ENCODE results near the gene DLST. TPM values are rescaled to one million over a fixed set of nuclear protein-coding genes. Genes with fewer than 3 reads are reported as not detected.

The DLST gene
- total RNA-seq, 1 donor from 2014 or later = 101 TPM

DNA sequence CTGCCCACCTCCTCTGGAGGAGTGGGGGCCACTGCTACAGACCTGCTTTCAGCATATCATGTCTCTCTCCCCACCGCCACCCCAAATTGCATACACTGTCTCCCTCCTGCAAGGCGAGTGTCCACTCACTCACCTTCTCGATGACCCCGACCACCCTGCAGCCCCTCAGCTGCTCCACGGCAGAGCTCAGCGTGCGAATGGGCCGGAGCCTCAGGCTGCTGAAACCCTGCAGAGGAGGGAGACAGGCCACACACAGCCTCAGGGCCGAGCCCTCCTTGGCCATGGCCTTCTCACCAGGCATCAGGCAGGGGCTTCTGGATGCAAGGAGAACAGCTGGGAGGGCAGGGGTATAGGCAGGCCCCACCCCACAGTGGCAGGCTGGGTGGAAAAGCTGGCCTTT lies 36.7 kb downstream of the DLST start:
- H3K27ac Mint-ChIP-seq (ENCODE audit: unreplicated experiment) = no peak overlapping the region
- no peaks in the 10 kb centered on the region for H3K36me3 Mint-ChIP-seq (ENCODE audit: unreplicated experiment)
- no peaks in the 10 kb centered on the region for H3K27me3 Mint-ChIP-seq (ENCODE audit: unreplicated experiment)

DNA sequence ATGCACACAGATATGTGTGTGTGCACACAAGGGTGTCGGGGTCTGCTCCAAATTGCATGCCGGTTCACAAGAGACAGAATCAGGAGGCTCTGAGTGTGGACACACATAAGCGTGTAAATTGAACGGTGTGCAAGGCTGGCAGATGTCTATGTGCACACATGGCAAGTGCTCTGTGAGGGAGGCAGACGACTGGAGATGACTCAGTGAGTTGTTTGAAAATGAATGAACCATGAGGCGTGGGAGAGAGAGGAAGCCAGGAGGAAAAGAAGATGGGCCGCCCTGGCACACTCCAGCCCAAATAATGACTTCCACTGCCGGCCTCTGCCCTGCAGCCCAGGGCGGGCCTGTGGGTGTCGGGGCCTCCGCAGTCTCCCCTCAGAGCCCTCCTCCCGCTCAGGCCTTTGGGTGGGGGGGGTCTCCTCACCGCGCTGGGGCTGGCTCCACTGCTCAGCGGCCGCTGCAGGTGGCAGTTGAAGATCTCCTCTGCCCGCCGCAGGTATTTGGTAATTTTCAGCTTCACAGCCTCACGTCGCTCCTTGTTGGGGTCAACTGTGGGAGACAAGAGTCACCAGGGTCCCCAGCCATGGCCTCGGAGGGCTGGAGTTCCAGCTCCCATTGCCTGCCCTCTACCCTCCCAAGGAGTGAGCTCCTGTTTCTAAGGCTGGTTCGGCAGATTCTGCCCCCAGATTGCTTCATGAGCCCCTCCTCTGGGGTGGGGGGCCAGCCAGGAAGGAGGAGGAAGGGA lies 37.9 kb downstream of the DLST start:
- TF ChIP-seq, protein P1, sequence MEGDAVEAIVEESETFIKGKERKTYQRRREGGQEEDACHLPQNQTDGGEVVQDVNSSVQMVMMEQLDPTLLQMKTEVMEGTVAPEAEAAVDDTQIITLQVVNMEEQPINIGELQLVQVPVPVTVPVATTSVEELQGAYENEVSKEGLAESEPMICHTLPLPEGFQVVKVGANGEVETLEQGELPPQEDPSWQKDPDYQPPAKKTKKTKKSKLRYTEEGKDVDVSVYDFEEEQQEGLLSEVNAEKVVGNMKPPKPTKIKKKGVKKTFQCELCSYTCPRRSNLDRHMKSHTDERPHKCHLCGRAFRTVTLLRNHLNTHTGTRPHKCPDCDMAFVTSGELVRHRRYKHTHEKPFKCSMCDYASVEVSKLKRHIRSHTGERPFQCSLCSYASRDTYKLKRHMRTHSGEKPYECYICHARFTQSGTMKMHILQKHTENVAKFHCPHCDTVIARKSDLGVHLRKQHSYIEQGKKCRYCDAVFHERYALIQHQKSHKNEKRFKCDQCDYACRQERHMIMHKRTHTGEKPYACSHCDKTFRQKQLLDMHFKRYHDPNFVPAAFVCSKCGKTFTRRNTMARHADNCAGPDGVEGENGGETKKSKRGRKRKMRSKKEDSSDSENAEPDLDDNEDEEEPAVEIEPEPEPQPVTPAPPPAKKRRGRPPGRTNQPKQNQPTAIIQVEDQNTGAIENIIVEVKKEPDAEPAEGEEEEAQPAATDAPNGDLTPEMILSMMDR (IDR thresholded peaks at IDR 0.05) = no peak
- Mint-ChIP-seq H3K4me1 (ENCODE audit: unreplicated experiment) (peaks cover 11% of the 10 kb centered on the region), H3K36me3 (ENCODE audit: unreplicated experiment) (no peaks in the 10 kb centered on the region), H3K9me3 (ENCODE audit: unreplicated experiment) (no peaks in the 10 kb centered on the region), H3K4me3 (ENCODE audit: unreplicated experiment) (no peak overlapping the region), H3K27ac (ENCODE audit: unreplicated experiment) (no peak overlapping the region), H3K27me3 (ENCODE audit: unreplicated experiment) (no peaks in the 10 kb centered on the region)
- DNase-seq (ENCODE audit: extremely low spot score, unreplicated experiment) = no peak

More for the DNA sequence above, 36.7 kb downstream of the DLST start:
- no peak for DNase-seq (ENCODE audit: extremely low spot score, unreplicated experiment)
- Mint-ChIP-seq H3K4me1 (ENCODE audit: unreplicated experiment) (peaks cover 13% of the 10 kb centered on the region), H3K4me3 (ENCODE audit: unreplicated experiment) (no peak overlapping the region), H3K9me3 (ENCODE audit: unreplicated experiment) (no peaks in the 10 kb centered on the region)
- TF ChIP-seq, protein P1 (IDR thresholded peaks at IDR 0.05) = no peak

DNA sequence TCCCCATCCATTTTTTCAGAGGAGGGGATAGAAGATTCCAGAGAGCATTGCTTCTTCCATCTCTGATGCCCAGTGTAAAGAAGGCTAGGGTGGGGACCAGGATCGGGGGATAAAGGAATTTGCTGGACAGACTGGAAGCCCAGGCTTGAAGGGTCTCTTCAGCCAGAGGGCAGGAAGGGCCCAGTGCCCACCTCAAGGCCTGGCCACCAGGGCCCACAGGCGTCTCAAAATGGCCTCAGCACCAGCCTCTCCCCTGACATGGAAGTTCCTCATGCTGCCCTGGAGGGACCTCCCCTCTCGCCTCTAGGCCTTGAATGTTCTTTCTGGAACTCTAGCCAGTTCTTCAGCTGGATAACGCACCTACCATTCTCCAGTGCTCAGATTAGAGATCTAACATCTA lies 38.6 kb downstream of the DLST start:
- H3K9me3 Mint-ChIP-seq (ENCODE audit: unreplicated experiment) = no peaks in the 10 kb centered on the region
- no peak for DNase-seq (ENCODE audit: extremely low spot score, unreplicated experiment)
- H3K4me1 Mint-ChIP-seq (ENCODE audit: unreplicated experiment) = peaks cover 11% of the 10 kb centered on the region
- no peak overlapping the region for H3K27ac Mint-ChIP-seq (ENCODE audit: unreplicated experiment)
- no peak overlapping the region for H3K4me3 Mint-ChIP-seq (ENCODE audit: unreplicated experiment)
- H3K36me3 Mint-ChIP-seq (ENCODE audit: unreplicated experiment) = no peaks in the 10 kb centered on the region
- H3K27me3 Mint-ChIP-seq (ENCODE audit: unreplicated experiment) = no peaks in the 10 kb centered on the region
- TF ChIP-seq, protein P1 (IDR thresholded peaks at IDR 0.05) = no peak

DNA sequence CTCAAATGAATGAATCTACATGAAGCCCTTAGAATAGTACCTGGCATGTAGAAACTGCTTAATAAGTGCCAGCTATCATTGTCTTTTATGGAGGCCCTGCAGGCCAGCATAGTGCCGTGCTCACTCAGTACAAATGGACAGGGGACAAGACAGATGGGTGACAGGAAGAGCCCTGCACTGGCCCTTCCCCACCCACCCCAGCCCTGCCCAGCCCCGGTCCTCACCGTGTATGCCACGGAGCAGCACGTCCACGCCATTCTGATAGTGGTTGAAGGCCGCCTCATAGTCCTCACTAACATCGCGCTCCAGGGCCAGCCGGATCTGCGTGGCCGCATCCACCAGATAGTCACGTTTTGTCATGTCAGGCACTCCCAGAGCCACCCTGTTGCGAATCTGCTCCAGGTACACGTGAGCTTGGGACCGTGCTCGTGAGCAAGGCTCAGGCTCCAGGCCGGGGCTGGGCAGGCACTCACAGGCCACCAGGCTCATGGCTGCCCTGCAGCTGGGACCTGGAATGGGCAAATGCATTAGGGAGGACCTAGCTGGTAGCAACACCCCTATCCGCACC lies 39.4 kb downstream of the DLST start:
- Mint-ChIP-seq H3K36me3 (ENCODE audit: unreplicated experiment) (no peaks in the 10 kb centered on the region), H3K9me3 (ENCODE audit: unreplicated experiment) (no peaks in the 10 kb centered on the region), H3K27ac (ENCODE audit: unreplicated experiment) (no peak overlapping the region), H3K4me1 (ENCODE audit: unreplicated experiment) (peaks cover 11% of the 10 kb centered on the region), H3K4me3 (ENCODE audit: unreplicated experiment) (no peak overlapping the region), H3K27me3 (ENCODE audit: unreplicated experiment) (peaks cover 4% of the 10 kb centered on the region)
- TF ChIP-seq, protein P1 (IDR thresholded peaks at IDR 0.05) = no peak
- no peak for DNase-seq (ENCODE audit: extremely low spot score, unreplicated experiment)

DNA sequence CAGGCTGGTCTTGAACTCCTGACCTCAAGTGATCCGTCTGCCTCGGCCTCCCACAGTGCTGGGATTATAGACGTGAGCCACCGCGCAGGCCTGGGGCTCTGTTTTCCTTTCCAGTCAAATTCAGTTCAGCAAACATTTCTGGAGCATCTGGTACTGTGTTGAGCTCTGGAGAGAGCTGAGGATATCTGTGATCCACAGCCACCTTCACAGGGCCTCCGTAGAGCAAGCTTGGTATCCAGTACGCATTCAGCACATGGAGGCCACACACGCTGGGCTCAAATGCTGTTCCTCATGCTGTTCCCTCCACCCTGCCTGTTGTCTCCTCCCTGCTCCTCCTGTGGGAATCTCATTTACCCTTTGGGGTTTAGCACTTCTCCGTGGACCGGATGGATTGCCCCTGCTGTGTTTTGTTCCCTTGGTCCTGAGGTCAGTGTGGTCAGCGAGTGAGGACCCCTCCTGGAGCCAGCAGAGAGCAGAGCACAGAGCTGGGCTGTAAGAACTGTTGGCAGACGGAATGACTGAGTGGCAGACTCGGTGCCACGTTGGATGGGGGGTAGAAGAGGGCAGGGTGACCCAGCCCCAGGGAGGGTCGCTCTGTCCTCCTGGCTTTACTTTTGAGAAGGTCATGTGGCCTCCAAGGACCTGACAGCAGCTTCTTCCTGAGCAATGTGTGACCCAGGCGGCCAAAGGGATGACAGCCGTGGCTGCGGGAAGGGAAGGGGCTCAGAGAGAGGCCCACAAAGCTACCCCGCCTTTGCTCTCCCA lies 40.5 kb downstream of the DLST start:
- H3K9me3 Mint-ChIP-seq (ENCODE audit: unreplicated experiment) = no peaks in the 10 kb centered on the region

More for the DNA sequence above, 40.5 kb downstream of the DLST start:
- H3K4me3 Mint-ChIP-seq (ENCODE audit: unreplicated experiment) = peak overlapping the region; percentile 48
- no peak overlapping the region for H3K27ac Mint-ChIP-seq (ENCODE audit: unreplicated experiment)
- H3K4me1 Mint-ChIP-seq (ENCODE audit: unreplicated experiment) = peaks cover 4% of the 10 kb centered on the region
- H3K27me3 Mint-ChIP-seq (ENCODE audit: unreplicated experiment) = peaks cover 13% of the 10 kb centered on the region
- no peak for DNase-seq (ENCODE audit: extremely low spot score, unreplicated experiment)
- TF ChIP-seq, protein P1 (IDR thresholded peaks at IDR 0.05) = no peak
- no peaks in the 10 kb centered on the region for H3K36me3 Mint-ChIP-seq (ENCODE audit: unreplicated experiment)
